ENCODE results near the gene BCAS4.

- TF ChIP-seq, protein P1, sequence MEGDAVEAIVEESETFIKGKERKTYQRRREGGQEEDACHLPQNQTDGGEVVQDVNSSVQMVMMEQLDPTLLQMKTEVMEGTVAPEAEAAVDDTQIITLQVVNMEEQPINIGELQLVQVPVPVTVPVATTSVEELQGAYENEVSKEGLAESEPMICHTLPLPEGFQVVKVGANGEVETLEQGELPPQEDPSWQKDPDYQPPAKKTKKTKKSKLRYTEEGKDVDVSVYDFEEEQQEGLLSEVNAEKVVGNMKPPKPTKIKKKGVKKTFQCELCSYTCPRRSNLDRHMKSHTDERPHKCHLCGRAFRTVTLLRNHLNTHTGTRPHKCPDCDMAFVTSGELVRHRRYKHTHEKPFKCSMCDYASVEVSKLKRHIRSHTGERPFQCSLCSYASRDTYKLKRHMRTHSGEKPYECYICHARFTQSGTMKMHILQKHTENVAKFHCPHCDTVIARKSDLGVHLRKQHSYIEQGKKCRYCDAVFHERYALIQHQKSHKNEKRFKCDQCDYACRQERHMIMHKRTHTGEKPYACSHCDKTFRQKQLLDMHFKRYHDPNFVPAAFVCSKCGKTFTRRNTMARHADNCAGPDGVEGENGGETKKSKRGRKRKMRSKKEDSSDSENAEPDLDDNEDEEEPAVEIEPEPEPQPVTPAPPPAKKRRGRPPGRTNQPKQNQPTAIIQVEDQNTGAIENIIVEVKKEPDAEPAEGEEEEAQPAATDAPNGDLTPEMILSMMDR (IDR thresholded peaks at IDR 0.05) = no peak
- TF ChIP-seq POLR2A (IDR thresholded peaks at IDR 0.05) = no peak
Observed at GRCh38 chr20:50877232-50877743, 82.4 kb downstream of the BCAS4 start.

Data from esophagus squamous epithelium (tissue), 4 donors.